IMR-90 (cell line): ENCODE measurements around the gene CD151. TPM values are rescaled to one million over a fixed set of nuclear protein-coding genes. Genes with fewer than 3 reads are reported as not detected.

Experiments
- ATAC-seq: fragments of 200-7000 bp; cut with Tn5 transposase; 2 replicates; pipeline ENCODE4 v1.9.1; 2020; ENCODE audit warnings: low read depth, mild to moderate bottlenecking, moderate library complexity
- BruUV-seq: library from RNA; stranded (reverse); fragments of 400-500 nt; replicated peaks from 2 replicates; lab custom pipeline; 2021; lab: Mats Ljungman, UMichigan
- CTCF ChIA-PET: fragments of 300-600 bp; formaldehyde crosslinking; extraction: SDS; loops from one replicate; lab custom pipeline; 2021; ENCODE audit warnings: antibody characterized with exemption; lab: Yijun Ruan, JAX
- POLR2A ChIA-PET: fragments of 300-600 bp; sonication (Branson Sonifier 250); formaldehyde crosslinking; loops from one replicate; lab custom pipeline; 2022; ENCODE audit warnings: antibody characterized with exemption; ENCODE audit not compliant: unreplicated experiment; lab: Charles Lee
- DNase-seq: peaks from one replicate; pipeline ENCODE4 v3.0.0; 2013
- H2AFZ ChIP-seq: replicated peaks from 2 replicates; pipeline ENCODE3; 2013; ENCODE audit warnings: low read length, mild to moderate bottlenecking; ENCODE audit not compliant: poor library complexity
- H2AK5ac ChIP-seq: 2 replicates; pipeline ENCODE4 v1.6.1; 2013; ENCODE audit warnings: low read depth, low read length, inconsistent platforms
- H2AK9ac ChIP-seq: replicated peaks from 2 replicates; pipeline ENCODE3; 2013; ENCODE audit warnings: mild to moderate bottlenecking, low read depth, low read length, moderate library complexity; ENCODE audit not compliant: poor library complexity
- H2BK120ac ChIP-seq: 2 replicates; pipeline ENCODE4 v1.6.1; 2013; ENCODE audit warnings: low read depth, low read length, inconsistent platforms
- H2BK15ac ChIP-seq: 3 replicates; pipeline ENCODE4 v1.6.1; 2013; ENCODE audit warnings: low read depth, low read length, inconsistent platforms
- H2BK20ac ChIP-seq: 2 replicates; pipeline ENCODE4 v1.6.1; 2013; ENCODE audit warnings: low read depth, mild to moderate bottlenecking, inconsistent platforms, low read length, moderate library complexity
- H2BK5ac ChIP-seq: 2 replicates; pipeline ENCODE4 v1.6.1; 2013; ENCODE audit warnings: mild to moderate bottlenecking, low read depth, low read length, inconsistent platforms; ENCODE audit not compliant: poor library complexity, severe bottlenecking
- H3K14ac ChIP-seq: replicated peaks from 2 replicates; pipeline ENCODE4 v1.6.1; 2013; ENCODE audit warnings: low read depth, low read length, inconsistent platforms
- H3K18ac ChIP-seq: 2 replicates; pipeline ENCODE4 v1.6.1; 2013; ENCODE audit warnings: low read depth, low read length, control low read depth
- H3K23ac ChIP-seq: 2 replicates; pipeline ENCODE4 v1.6.1; 2013; ENCODE audit warnings: low read depth, low read length, inconsistent platforms
- H3K27ac ChIP-seq: 2 replicates; pipeline ENCODE4 v1.5.1; 2013; ENCODE audit warnings: mild to moderate bottlenecking, control low read depth, low read length; ENCODE audit not compliant: insufficient read depth
- H3K27me3 ChIP-seq: 2 replicates; pipeline ENCODE4 v1.6.1; 2013; ENCODE audit warnings: low read length; ENCODE audit not compliant: control insufficient read depth, insufficient read depth
- H3K36me3 ChIP-seq: 2 replicates; pipeline ENCODE4 v1.6.1; 2013; ENCODE audit warnings: low read length, mixed read lengths; ENCODE audit not compliant: control insufficient read depth, insufficient read depth
- H3K4ac ChIP-seq: 2 replicates; pipeline ENCODE4 v1.6.1; 2013; ENCODE audit warnings: low read depth, low read length, inconsistent platforms
- H3K4me1 ChIP-seq: 2 replicates; pipeline ENCODE4 v1.6.1; 2013; ENCODE audit warnings: low read length, mixed read lengths; ENCODE audit not compliant: control insufficient read depth, insufficient read depth
- H3K4me2 ChIP-seq: 2 replicates; pipeline ENCODE4 v1.6.1; 2013; ENCODE audit warnings: low read depth, mild to moderate bottlenecking, control low read depth, low read length, moderate library complexity
- H3K4me3 ChIP-seq: 2 replicates; pipeline ENCODE4 v1.5.1; 2013; ENCODE audit warnings: low read depth, mild to moderate bottlenecking, control low read depth, low read length, moderate library complexity; ENCODE audit not compliant: insufficient read depth
- H3K56ac ChIP-seq: 2 replicates; pipeline ENCODE4 v1.6.1; 2013; ENCODE audit warnings: low read length, inconsistent platforms; ENCODE audit not compliant: insufficient read depth; ENCODE audit errors: extremely low read depth
- H3K79me1 ChIP-seq, 2 experiments: 2 replicates each; pipeline ENCODE4 v1.6.1; 2013; ENCODE audit warnings: low read length in 2 of 2, inconsistent platforms in 1 of 2, low read depth in 1 of 2
- H3K9ac ChIP-seq: 2 replicates; pipeline ENCODE4 v1.6.1; 2013; ENCODE audit warnings: low read depth, low read length, control low read depth
- H3K9me1 ChIP-seq: 2 replicates; pipeline ENCODE4 v1.6.1; 2013; ENCODE audit warnings: low read length, inconsistent platforms; ENCODE audit not compliant: insufficient read depth
- H3K9me3 ChIP-seq: 2 replicates; pipeline ENCODE4 v1.6.1; 2013; ENCODE audit warnings: low read length; ENCODE audit not compliant: control insufficient read depth, insufficient read depth
- H4K20me1 ChIP-seq: 2 replicates; pipeline ENCODE4 v1.6.1; 2013; ENCODE audit warnings: low read length, inconsistent platforms; ENCODE audit not compliant: insufficient read depth
- H4K5ac ChIP-seq: 2 replicates; pipeline ENCODE4 v1.6.1; 2013; ENCODE audit warnings: mild to moderate bottlenecking, low read depth, low read length, control low read depth
- H4K8ac ChIP-seq, 2 experiments: 2 replicates each; pipeline ENCODE4 v1.6.1; 2013; ENCODE audit warnings: low read depth in 2 of 2, low read length in 2 of 2, control low read depth in 1 of 2, inconsistent platforms in 1 of 2
- H4K91ac ChIP-seq: 2 replicates; pipeline ENCODE4 v1.6.1; 2013; ENCODE audit warnings: low read depth, low read length, inconsistent platforms; ENCODE audit not compliant: insufficient read depth
- BHLHE40 ChIP-seq: fragments of 150-350 bp; IDR thresholded peaks from 2 replicates; pipeline ENCODE4 v1.6.1; 2016; ENCODE audit warnings: mild to moderate bottlenecking, low read depth, low read length
- MXI1 ChIP-seq: IDR thresholded peaks from 2 replicates; pipeline ENCODE4 v1.6.1; 2012; ENCODE audit warnings: low read depth, mild to moderate bottlenecking, low read length, moderate library complexity, borderline replicate concordance
- RFX5 ChIP-seq: IDR thresholded peaks from 2 replicates; pipeline ENCODE4 v1.8.0; 2012; ENCODE audit warnings: low read depth, mild to moderate bottlenecking, low read length, moderate library complexity
- WGBS, 2 experiments: methylation state at CpG; one replicate each; pipeline versions ENCODE4 v1.1.5 to v1.1.7; 2013; ENCODE audit warnings: missing lambda C conversion rate in 2 of 2; ENCODE audit not compliant: insufficient read length in 1 of 2; ENCODE audit errors: extremely low coverage in 2 of 2; 5-methylcytosine and 5-hydroxymethylcytosine counted together
- dilution Hi-C: fragments of 300-500 bp; cut with HindIII; formaldehyde crosslinking; loops from one replicate; pipeline ENCODE4 v1.14.3; 2018; ENCODE audit warnings: low sequenced_read_pairs; ENCODE audit not compliant: unreplicated experiment
- in situ Hi-C: fragments of 300-500 bp; cut with MboI; formaldehyde crosslinking; loops from 3 replicates; pipeline ENCODE4 v1.14.3; 2019; ENCODE audit warnings: low sequenced_read_pairs, inconsistent platforms, mixed read lengths
- intact Hi-C: fragments of 100-400 bp; cut with micrococcal nuclease; formaldehyde crosslinking; loops from 2 replicates; pipeline ENCODE4 v1.10.0; 2022
- polyA plus RNA-seq, 3 experiments: library from polyadenylated mRNA; depleted of rRNA; stranded (reverse); fragments of >200 nt; gene quantifications; 2 replicates each; pipeline ENCODE4 v1.2.3, GENCODE V29; 2012; ENCODE audit warnings: low replicate concordance in 1 of 3
- total RNA-seq: library from RNA; depleted of rRNA; stranded (reverse); fragments of >200 nt; gene quantifications from 2 replicates; pipeline ENCODE4 v1.2.3, GENCODE V29; 2012

Gene CD151
- total and polyA plus RNA-seq, 2 of the 4 experiments (the other 2 are of a cell fraction): 1,150 to 1,267 TPM

DNA sequence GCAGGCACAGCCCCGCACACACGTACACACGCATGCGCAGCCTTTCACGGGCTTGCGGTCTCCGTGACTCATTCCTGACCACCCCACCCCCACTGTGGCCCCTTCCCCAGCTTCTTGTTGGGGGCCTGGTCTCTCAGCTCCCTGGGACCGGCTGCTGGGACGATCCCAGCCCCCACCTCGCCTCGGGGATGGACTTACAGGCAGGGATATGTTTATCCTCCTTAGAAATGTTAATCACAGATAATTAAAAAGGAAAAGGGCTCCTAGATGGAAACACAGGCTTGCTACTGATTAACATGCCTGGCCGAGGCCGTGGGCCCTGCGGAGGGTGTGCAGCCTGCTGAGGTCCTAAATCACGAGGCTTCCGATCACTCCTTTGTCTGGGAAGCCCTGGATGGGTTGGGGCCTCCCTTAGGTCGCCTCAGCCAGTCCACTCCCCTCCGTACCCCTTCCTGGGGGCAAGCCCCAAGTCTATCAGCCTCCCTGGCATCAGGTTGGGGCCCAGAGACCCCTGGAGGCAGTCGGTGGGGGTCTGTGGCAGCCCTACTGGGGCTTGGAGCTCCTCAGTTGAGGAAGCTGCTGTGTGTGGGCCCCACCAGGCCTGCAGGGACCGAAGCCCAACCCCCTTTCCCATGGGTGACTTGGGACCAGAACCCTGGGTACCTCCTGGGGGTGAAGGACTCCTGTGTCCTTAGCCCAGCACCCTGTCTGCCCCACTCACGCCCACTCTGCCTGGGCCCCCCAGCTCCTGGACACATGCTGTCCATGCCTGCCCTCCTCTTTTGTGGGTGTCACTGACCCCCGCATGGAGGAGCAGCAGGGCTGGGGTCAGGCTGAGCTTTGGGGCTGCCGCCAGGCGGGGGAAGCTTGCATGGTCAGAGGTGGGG lies 30.5 kb downstream of the CD151 start (continued):
- no peak for TF ChIP-seq MXI1

DNA sequence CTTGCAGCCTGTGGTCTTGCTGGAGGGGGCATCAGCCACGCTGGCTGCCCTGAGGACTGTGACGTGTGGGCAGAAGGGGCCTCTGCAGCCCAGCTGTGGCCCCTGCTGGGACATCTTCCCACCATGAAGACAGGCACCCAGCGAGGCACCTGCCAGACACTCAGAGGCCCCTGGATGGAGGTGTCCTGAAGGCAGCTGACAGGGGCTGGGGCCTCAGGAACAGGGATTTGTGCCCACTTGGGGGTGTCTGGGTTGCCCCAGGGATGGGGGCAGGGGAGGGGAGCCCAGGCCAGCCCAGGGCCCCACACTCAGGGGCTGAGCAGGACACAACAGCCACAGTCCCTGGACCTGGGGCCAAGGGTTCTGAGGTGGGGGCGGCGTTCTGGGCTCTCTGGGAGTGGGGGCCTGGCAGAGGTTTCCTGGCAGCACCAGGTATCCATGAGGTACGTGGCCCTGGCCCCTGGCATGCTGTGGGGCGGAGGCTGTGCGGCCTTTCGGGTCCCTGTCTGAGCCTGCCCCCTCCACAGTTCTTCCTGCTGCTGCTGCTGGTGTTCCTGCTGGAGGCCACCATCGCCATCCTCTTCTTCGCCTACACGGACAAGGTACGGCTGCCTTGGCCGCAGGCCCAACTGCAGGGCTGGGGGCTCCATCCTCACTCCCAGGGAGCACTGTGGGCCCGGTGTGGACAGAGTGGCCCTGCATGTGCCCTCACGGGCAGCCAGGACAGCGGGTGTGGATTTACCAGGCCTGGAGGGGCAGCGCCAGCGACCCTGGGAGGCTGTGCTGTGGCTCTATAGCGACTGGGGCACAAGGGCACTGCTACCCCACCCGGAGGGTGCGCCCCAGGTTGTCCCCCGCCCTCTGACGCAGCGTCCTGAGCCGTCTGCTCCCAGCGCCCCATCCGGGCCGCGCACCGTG lies 31.4 kb downstream of the CD151 start:
- H3K4me2 ChIP-seq: no peak overlapping the region
- no peak overlapping the region for H3K23ac ChIP-seq
- peaks cover 19 to 53% of the 10 kb centered on the region in 2 experiments; a peak in 3 of 4 replicates for H3K79me1 ChIP-seq
- no TSS peak for BruUV-seq
- H3K9ac ChIP-seq: no peak overlapping the region
- peak overlapping the region; percentile 16 for H2AK9ac ChIP-seq
- H2BK15ac ChIP-seq: no peak overlapping the region
- H3K4me1 ChIP-seq: peaks cover 10% of the 10 kb centered on the region
- H2BK120ac ChIP-seq: no peak overlapping the region
- H4K8ac ChIP-seq: no peak overlapping the region
- DNase-seq (no peak), ATAC-seq (no peak)
- peaks cover 34% of the 10 kb centered on the region; the same call in 1 of the 2 replicates for H3K36me3 ChIP-seq
- peaks cover 52% of the 10 kb centered on the region for H4K20me1 ChIP-seq
- H4K91ac ChIP-seq: no peak overlapping the region
- H3K9me3 ChIP-seq: no peaks in the 10 kb centered on the region
- H2AFZ ChIP-seq: peak overlapping the region; percentile 63
- ChIA-PET POLR2A (no interaction called here), CTCF (no interaction called here)
- peaks cover 5% of the 10 kb centered on the region for H3K9me1 ChIP-seq
- no peak overlapping the region for H3K4ac ChIP-seq
- no peak overlapping the region for H2BK20ac ChIP-seq
- H3K18ac ChIP-seq: no peak overlapping the region
- no peak overlapping the region for H3K14ac ChIP-seq
- no peak overlapping the region for H2BK5ac ChIP-seq
- H4K5ac ChIP-seq: no peak overlapping the region
- intact Hi-C loops (no loop called here), in situ Hi-C loops (no loop called here), dilution Hi-C loops (no loop called here)
- no peak overlapping the region for H2AK5ac ChIP-seq
- H3K27ac ChIP-seq: no peak overlapping the region
- no peak overlapping the region for H3K4me3 ChIP-seq
- H3K27me3 ChIP-seq: no peaks in the 10 kb centered on the region
- WGBS, 2 experiments: 97% methylated on average over 6 of the region's 31 CpGs; no CpG with 5 or more reads in 1 of the 2 experiments
- H3K56ac ChIP-seq: no peak overlapping the region
- no peak for TF ChIP-seq BHLHE40
- no peak for TF ChIP-seq RFX5
